NK-92 treated with Interleukin-12 subunit alpha and Interleukin-12 subunit beta, amount 100 ng/mL, for 24 hours (cell line): Measurements from ENCODE around the gene HDAC7.

Source experiments
- DNase-seq: peaks from one replicate; lab custom pipeline; 2025; lab: John Stamatoyannopoulos, UW

Gene HDAC7

DNA sequence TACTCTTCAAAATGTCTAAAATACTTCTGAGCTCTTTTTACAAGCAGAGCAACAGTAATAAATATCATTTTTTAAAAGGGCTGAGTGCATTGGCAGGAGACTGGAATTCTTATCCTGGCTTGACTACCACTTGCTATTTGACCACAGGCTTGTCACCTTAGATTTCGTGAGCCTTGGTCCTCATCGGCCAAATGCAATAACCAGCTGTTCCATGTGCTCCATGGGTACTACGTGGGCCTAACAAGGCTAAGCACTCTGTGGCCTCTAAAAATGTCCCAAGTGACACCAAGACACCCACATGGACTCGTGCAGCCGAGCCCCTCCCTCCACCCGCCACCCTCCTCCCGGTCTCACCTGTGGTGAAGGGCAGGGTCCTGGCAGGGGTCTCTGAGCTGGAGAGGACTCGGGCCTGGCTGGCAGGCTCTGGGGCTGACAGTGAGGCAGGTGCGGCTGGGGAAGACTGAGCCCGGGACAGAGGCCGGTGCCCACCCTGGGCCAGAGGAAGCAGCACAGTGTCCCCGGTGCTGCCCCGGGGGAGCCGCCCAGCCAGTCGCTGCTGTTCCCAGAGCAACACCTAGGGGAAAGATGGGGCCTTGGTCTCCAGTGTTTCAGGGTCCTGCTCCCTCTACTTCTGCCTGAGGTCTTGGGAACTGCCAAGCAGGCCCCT lies 26.6 kb downstream of the HDAC7 start:
- DNase-seq = no peak

DNA sequence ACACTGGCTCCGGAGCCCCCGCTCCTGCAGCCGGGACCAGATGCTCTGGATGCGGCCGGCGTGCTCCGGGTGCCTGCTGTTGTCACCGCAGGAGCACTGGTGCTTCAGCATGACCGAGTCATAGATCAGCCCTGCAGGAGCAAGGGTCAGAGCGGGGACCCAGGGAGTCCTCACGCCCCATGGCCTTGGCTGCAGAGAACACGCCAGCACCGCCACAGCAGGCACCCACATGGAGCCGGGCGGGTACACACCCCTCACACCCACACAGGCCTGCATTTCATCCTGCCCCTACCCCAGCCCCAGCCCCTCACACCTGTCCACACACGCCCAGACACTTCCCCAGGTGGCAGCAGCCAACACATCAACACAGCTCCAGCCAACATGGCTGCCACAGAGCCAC lies 27.8 kb downstream of the HDAC7 start:
- no peak for DNase-seq

DNA sequence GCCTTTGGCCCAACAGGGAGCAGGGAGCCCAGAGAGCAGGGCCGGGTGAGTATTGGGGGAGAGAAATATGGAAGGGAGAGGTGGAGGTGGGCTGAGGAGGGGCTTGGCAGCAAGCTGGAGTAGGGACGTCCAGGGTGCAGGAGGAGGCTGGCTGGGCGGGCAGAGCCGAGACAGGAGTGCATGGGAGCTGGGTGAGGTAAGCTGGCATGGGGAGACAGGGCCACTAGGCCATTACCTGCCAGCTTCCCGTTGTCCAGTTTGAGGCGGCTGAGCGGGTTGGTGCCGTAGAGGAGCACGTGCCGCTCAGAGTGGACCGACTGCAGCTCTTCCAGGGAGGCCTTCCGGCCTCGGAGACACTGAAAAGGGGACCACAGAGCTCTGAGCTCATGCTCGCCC lies 28.4 kb downstream of the HDAC7 start:
- DNase-seq = no peak

DNA sequence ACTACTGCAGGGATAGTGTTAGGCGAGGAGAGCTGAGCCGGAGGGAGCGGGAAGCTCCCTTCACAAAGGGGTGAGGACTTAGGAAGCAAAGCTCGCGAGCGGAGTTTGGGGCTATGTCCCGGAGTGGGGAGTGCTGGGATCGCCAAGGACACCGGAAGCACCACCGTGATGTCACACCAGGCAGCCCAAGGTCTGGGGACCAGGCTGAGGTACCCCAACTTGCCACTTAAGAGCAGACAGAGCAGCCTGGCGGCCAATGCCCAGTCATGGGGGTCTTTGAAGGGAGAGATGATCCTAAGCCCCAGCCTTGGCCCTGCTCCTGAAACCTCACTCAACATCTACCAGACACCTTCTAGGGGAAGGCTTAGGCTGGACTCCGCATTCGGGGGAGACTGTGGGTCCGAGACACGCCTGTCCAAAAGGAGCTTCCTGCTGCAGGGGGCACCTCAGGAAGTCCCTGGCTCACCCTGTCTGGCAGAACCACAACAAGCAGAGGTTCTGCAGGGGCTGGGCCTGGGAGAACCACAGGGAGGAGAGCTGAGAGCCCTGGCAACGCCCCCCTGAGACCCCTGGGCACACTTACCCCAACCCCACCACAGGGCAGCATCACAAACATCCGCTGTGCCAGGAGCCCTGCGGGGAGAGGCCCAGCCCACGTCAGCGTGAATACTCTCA lies 28.9 kb downstream of the HDAC7 start:
- no peak for DNase-seq

DNA sequence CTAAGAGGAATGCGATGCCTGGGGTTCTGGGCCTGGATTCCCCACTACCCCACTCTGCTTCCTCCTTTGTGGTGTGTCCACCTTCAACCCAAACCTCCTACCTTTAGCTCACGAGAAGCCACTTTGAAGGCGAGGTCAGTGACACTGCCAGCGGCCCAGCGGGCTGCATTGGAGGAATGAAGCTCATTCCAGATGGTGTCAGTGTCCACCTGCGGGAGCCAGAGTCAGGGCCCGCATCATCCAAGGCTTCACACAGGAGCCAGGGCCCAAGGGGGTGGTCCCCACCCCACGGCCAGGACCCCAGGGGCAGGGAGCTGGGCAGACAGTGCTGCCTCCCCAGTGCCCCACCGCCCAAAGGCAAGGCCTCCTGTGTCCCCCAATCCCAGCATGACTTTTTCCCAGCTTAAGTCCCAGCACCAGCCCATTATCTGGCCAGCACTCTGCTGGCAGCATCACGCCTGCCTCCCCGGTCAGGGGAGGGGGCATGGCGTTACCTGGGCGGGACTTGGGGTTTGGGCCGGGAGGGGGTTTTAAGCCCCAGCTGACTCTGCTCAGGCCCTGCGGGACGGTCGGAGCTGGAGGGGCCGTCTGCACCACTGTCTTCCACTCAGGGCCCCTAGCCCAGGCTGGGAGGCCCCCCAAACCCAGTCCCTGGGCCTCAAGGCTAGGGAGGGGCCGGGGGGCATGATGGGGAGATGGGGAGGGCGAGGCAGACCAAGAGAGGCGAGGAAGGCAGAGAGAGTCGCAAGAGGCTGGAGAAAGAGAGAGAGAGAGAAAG lies 29.8 kb downstream of the HDAC7 start:
- no peak for DNase-seq

DNA sequence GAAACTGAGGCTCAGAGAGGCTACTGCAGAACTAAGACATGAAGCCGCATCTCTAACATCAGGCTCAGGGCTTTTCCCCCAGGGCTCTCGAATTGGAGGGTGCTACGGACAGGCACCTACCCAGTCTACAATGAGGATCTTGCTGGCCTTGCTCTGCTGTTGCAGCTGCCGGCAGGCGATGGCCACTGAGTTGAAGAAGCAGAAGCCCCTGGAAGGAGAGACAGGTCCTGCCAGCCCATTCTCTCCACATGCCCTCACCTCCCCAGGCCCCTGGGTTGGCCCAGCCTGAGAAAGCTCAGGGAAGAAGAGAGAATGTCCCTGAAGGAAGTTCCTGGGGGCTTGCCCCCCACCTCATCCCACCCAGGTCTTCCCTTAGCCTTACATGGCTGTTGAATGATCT lies 30.6 kb downstream of the HDAC7 start:
- DNase-seq = no peak

DNA sequence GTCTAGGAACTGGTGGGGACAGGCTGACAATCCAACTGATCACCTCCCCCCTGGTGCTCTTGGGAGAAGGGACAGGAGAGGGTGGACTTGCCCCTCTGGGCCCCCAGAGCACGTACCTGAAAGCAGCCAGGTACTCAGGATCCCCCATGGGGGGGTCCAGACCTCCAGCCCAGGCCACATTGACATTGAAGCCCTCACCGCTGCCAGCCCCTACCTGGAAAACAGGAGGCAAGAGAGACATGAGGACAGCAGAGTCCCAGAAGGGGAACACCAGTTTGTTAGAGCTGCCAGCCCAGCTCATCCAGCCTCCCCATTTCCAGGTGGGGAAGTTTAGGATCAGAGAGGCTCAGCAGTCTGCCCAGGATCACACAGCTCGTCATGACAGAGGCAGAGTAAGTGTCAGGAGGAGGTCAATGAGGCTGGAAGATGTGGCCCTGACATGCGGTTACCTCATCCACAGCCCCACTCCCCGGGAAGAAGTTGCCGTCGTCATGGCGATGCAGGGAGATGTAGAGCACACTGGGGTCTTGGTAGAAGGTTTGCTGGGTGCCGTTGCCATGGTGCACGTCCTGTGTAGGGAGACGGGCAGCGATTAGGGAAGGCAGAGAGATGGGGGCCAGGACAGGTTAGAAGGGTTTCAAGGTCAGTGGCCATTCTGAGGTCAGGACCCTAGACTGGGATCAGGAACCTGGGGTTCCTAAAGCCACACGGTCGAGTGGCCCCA lies 31.9 kb downstream of the HDAC7 start:
- no peak for DNase-seq

DNA sequence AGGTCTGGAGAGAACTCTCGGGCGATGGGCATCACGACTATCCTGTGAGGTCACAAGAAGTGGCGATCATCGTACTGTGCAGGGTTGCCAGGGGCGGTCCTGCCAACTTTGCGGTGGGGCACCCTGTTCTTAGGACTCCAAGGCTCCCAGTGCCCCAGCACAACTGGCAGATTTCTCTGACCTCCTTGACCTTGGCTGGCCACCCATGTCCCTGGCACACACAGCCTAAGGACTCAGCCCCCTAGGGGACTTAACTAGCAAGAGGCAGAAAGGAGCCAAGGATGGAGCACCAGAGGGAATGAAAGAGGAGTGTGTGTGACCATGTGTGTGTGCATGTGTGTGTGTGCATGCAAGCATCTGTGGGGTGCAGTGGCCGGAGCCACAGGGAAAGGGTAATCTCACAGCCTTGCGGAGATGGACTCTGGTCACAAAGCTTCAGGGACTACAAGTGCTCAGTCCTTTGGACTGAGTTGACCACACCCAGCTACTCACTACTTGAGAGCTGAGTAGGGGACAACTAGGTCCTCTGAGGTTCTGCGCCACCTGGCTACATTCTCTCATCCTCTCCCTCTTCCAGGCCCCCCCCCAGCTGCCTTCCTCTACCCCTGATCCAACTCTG lies 32.9 kb downstream of the HDAC7 start:
- no peak for DNase-seq

DNA sequence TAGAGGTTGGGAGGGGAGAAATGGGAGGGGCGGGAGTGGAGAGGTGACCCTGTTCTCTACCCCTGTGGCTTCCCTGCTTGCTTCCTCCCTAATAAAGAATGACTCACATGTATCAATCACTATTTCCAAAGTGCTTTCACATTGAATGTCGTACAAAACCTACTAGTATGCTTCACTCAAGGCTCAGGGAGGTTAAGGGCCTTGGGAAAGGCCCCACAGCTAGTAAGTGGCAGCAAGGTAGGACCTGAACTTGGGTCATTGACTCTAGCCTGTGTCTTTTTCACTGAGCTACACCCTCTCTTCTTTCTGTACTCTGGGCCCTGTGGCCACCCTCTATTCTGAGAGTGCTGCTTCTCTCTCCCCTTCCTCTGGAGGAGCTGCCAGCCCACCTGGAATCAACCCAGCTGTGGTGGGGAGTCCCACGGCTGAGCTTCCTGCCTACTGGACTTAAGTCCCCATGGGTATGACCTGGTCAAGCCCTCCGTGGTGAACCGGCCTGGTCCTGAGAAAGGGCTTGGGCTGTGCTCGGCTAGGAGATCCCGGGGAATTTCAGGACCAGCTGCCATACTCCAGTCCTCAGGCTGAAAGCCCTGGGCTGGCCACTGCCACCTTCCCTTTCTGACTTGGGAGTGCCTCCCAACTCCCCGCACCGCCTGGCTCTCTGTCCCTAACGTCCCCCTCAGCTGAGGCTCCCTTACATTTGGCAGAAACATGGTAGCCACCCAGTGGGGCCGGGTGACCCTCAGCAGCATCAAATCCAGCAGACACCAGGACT lies 33.6 kb downstream of the HDAC7 start:
- no peak for DNase-seq

DNA sequence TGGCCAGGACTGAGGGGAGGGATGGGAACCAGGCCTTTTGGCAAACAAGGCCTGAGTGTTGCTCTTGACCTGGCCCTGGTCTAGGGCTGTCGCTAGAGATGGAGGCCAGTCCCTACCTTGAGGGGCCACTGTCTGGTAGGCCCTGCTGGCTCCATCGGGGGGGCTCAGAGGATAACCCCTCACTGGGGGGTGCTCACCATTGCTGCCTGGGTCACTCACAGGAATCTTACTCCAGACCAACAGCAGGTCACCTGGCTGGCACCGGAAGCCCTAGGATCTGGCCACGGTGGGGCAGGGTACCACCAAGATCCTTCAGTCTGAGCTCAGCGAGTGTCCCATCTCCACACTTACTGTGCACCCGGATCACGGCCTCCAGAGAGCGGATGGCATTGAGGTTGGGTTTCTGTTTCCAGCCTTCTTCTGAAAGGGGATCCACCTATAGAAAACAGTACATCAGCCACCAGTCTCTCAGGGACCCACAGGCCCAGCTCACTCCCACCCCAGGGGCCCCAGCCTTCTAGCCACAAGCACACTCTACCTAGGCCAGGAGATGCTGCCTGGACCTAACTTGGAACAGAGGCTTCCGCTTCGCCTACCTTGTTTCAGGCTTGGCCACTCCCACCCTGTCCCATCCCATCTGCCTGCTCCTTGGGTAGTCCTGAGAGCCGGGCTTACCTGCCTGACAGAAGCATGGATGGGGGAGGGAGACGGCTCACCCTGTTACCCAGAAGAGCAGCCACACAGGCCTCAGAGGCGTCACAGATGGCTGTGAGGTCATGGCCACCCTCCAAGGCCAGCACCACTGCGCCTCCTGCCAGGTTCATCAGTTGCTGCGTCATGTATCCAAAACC lies 34.4 kb downstream of the HDAC7 start:
- no peak for DNase-seq

DNA sequence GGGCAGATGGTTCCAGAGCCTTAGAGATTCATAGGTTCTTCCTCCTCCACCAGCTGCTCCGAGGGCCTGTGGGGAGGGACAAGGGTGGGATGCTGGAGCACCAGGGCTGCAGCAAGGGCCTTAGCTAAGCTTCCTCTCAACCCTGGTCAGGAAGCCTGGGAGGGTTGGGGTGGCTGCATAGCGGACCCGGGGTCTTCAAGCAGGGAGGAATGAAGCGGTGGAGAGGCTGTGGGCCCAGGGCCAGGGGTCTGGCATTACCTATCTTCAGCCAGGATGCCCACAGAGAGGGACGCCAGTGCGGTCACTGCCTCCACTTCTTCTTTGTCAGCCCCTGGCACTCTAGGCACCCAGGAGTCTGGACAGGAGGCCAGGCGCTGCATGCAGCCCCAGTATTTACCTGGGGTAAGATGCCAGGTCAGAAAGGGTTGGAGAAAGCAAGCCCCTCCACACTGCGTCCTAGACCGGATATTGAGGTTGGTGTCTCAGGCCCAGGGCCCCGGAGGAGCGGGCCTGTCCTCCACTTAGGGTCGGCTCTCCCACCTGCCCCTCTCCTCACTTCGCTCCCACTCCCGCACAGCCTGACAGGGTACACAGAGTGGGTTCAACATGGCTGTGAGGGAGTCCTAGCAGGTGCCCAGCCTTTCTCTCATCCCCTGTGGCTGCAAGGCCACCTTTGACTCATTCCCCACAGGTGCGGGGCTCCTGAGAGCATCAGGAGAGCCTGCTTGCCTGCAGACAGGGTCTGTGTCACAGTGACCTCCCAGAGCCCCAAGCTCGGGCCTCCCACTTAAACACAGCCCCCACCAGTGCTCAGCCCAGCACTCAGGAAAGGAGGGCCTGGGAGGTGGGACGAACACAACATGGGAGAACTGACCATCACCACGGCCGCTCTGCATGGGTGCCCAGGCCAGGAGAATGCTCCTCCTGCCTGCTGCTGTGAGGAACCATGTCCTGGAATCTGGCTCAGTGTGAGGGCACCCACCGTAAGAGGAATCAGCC lies 35.6 kb downstream of the HDAC7 start:
- DNase-seq = no peak

DNA sequence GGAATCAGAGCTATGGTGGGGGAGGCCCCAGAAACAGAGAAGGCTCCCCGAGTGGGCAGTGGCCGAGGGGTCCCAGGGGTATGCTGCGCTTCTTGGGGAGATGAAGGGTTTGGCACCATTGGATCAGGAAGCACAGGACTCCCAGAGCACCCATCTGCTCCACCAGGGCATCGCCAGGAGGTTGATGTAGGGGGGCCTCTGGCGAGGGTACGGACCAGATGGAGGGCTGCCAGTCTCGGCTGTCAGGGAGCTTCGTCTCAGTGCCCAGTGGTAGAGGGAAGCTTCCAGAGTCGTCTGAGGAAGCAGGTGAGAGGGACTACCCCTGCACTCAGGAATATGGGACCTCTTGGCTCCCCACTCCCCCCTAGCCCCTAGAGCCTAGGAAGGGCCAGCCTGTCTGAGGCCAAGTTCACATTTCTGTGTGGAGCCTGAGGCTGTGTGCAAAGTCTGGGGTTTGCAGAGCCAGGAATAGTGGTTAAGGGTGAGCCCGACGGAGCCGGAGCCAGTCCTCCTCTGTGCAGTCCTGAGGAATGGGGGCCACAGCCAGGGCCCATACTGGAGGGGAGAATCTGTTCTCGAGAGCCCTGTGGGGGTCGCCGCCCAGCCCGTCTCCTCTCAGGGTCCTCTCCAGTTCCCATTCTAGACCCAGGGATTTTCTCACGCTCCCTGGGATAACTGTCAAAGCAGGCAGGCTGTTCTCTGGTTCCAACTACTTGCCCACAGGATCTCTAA lies 36.5 kb downstream of the HDAC7 start:
- DNase-seq = no peak

DNA sequence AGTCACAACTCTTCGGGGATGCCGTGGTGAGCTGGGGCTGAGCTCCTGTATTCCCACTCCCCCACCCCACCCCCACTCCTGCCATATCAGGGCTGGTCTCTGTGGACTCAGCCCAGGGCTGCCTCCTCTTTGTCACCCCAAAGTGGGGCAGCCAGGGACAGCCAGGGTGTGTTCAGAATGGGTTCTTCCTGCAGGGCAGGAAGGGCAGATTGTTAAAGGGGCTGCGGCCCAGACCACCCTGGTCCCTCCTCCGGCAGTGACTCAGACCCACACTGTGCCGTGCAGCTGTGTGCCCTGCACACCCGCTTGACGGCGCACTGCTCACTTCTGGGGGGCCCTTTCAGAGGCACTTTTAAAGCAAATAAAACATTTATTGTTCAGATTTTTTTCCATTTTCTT lies 37.3 kb downstream of the HDAC7 start:
- DNase-seq = no peak

DNA sequence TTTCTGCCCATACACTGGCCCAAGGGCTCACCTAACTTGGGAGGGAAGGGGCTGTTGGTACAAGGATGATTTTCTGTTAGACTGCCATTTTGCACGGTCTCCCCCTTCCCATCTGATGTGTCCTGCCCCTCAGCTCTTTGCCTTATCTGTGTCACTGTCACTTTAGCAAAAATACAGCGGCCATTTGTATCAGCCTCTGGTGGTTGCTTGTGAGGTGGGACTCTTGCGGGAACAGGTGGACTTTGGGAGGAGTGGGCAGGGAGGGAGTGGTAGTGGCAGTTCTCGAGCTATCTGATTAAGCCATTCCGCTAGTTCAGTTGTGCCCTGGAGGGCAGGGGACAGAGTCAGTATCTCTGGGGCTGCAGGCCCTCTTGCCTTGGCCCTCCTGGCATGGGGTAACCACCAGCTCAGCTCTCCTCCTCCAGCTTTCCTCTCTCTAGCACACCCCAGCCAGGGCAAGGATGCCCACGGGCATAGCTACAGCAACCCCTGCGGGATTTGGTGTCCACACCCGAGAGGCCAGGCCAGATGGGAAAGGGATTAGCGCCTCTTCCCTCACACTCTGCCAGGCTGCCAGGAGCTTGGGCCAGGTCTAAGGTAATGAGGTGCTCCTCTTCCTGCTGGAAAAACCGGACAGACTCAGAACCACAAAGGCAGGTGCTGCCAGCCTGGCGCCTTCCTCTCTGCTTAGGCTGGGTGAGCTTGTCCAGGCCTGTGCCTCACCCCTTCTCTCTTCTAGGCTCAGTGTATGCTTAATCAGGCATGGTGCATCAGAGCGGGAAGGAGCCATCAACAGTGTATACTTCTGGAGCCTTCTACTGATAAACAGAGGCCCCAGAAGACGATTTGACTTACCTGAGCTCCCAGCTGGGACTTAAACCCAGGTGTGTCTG lies 38.0 kb downstream of the HDAC7 start:
- no peak for DNase-seq

DNA sequence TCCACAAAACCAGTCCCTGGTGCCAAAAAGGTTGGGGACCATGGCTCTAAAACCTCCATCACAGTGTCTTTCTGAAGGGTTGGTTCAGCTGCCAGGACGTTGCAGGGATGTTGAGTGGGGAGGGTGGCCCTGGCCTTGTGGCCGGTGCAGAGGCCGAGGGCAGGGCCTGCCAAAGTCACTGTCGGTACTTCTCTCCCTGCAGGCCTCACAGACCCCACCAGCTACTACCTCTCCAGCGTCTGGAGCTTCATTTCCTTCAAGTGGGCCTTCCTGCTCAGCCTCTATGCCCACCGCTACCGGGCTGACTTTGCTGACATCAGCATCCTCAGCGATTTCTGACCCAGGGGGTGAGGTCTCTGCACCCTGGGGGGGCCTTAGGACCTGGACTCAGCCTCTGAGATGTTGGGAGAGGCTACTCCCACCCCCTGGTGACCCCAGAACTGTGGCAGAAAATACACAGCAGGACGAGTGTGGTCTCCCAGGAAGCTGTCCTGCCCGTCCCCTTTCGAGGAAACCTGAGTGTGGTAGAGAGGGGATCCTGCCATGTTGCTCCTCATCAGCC lies 39.7 kb downstream of the HDAC7 start:
- DNase-seq = no peak

DNA sequence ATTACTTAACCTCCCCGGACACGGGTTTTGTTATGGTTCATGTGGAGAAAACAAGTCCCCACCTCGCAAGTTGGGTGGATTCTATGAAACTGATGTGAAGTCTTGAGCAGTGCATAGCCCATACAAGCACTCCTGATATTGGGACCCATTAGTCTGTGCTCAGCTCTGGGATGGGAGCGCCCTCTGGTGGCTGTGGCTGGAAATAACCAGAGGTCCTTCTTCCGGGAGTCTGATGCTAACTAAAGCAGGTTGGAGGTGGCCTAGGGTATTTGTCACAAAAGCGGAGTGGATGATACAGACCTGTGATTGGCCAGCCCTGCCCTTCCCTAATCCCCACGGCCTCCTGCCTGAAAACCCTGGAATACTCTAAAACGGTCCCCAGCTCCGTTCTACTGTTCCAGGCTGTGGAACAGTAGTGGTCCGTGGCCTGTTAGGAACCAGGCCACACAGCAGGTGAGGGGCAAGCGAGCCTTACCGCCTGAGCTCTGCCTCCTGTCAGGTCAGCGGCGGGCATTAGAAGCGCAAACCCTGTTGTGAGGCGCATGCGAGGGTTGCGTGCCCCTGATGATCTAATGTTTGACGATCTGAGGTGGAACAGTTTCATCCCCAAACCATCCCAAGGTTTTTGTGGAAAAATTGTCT lies 40.3 kb downstream of the HDAC7 start:
- DNase-seq = peak; percentile 66

DNA sequence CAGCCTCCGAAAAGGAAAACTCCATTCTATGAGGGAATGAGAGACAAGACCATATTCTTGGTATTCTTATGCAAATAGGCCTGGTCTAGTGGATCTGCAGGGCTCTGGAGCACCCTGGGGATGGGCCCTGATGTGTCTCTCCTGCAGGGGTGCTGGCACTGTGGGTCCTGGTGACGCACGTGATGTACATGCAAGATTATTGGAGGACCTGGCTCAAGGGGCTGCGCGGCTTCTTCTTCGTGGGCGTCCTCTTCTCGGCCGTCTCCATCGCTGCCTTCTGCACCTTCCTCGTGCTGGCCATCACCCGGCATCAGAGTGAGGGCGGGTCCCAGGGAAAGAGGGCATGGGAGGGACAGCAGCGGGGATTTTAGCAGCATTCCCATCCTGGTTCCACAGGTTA lies 40.8 kb downstream of the HDAC7 start:
- DNase-seq = no peak
